Activated CD4-positive, alpha-beta T cell treated with anti-CD3 and anti-CD28 coated beads, Interleukin-2, amount 10 ng/mL, durations not matched to agents 24 days and 14 days (primary cell): ENCODE measurements around the gene PLEKHN1. TPM values are rescaled to one million over a fixed set of nuclear protein-coding genes. Genes with fewer than 3 reads are reported as not detected.

Source experiments
- DNase-seq: peaks from one replicate; pipeline ENCODE4 v3.0.0; 2022
- H3K27ac Mint-ChIP-seq: one replicate; pipeline ENCODE4 v1.8.0; 2022; ENCODE audit warnings: mild to moderate bottlenecking, mixed read lengths
- H3K27me3 Mint-ChIP-seq: one replicate; pipeline ENCODE4 v1.8.0; 2022; ENCODE audit warnings: mixed read lengths
- H3K36me3 Mint-ChIP-seq: one replicate; pipeline ENCODE4 v1.8.0; 2022; ENCODE audit warnings: low read depth, mild to moderate bottlenecking, mixed read lengths
- H3K4me1 Mint-ChIP-seq: one replicate; pipeline ENCODE4 v1.8.0; 2021; ENCODE audit warnings: mixed read lengths
- H3K4me3 Mint-ChIP-seq: one replicate; pipeline ENCODE4 v1.8.0; 2022; ENCODE audit warnings: mild to moderate bottlenecking, moderate library complexity, mixed read lengths
- H3K9me3 Mint-ChIP-seq: one replicate; pipeline ENCODE4 v1.8.0; 2021; ENCODE audit warnings: mixed read lengths
- intact Hi-C: fragments of 100-400 bp; cut with micrococcal nuclease; formaldehyde crosslinking; loops from one replicate; pipeline ENCODE4 v1.15.1; 2023
- total RNA-seq: library from RNA; stranded (reverse); gene quantifications from 2 replicates; pipeline ENCODE4 v1.2.3, GENCODE V29; 2022

Gene PLEKHN1
- total RNA-seq, 1 donor from 2014 or later = 2.8 TPM

DNA sequence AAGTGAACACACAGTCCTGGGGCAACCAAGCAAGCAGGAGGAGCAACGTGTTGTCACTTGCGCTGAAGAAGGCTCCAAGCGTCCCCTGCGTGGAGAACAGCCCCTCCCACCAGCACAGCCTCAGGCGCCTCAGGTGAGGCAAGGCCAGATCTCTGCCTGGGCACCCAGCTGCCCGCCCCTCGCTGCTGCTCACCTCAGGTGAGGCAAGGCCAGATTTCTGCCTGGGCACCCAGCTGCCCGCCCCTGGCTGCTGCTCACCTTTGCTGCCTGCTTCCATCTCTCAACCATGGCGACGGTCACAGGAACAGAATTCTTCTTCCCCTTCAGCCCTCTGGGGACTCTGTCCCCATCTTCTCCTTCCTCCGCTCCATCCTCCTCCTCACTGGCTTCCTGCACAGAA, 9.6 kb upstream of the PLEKHN1 start:
- peaks cover 42% of the 10 kb centered on the region for H3K36me3 Mint-ChIP-seq

DNA sequence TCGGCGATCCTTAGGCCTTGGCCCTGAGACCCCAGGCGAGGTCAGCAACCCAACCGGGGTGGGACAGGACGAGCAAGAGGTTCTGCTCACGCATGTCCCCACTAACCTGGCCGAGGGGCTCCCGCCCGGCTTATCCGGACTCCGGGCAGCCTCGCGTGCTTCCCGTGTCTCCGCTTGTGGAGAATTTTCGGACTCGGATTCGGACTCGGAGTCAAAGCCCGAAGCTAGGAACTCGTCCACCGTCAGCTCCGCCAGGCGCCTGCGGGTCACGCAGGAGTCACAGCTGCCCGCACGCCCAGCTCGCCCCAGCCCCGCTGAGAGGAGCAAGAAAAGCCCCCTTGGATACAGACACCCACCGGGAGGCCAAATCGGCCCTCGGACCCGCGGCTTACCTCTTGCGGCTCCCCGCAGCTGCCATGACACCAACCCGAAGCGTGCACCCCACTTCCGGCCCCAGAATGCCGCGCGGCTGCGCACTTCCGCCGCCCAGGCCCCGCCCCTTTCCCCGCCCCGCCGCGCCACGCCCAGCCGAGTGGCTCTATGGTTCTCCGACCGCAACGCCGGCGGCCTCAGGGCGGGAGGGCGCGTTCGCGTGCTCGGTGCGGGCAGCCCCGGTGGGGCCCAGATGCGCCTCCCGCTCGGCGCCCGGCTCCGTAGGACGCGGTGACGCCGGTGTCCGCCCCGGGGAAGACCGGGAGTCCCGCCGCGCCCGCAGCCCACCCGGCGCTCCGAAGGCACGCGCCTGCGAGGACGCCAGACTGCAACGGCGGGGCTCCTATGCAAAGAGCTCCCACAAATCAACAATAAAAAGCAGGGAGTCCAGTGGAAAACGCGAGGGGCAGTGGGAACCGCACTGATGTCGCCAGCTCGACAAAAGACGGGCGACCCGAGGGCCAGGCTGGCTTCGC, 7.2 kb upstream of the PLEKHN1 start, which contains the start of gene NOC2L:
Gene NOC2L, minus strand, starts transcription at position 434 of the 908 bp plus-strand sequence. Its CDS starts 16 bp downstream, at position 418.
- no peaks in the 10 kb centered on the region for H3K9me3 Mint-ChIP-seq
- H3K36me3 Mint-ChIP-seq = peaks cover 41% of the 10 kb centered on the region
- peak within 1 kb of the TSS; percentile 83 for H3K27ac Mint-ChIP-seq
- intact Hi-C loops = loop anchor here (1.0 kb wide), 1 partner anchor 8 kb away; no protein-coding TSS in a partner anchor
- peak within 1 kb of the TSS; percentile 99 for H3K4me3 Mint-ChIP-seq
- no peaks in the 10 kb centered on the region for H3K27me3 Mint-ChIP-seq
- DNase-seq = peak; percentile 97
- H3K4me1 Mint-ChIP-seq = peaks cover 19% of the 10 kb centered on the region

More for the DNA sequence above, 9.6 kb upstream of the PLEKHN1 start:
- DNase-seq = no peak
- Mint-ChIP-seq H3K27ac (no peak overlapping the region), H3K4me1 (peaks cover 16% of the 10 kb centered on the region), H3K27me3 (no peaks in the 10 kb centered on the region), H3K9me3 (no peaks in the 10 kb centered on the region), H3K4me3 (no peak overlapping the region)
- intact Hi-C loops = no loop called here

DNA sequence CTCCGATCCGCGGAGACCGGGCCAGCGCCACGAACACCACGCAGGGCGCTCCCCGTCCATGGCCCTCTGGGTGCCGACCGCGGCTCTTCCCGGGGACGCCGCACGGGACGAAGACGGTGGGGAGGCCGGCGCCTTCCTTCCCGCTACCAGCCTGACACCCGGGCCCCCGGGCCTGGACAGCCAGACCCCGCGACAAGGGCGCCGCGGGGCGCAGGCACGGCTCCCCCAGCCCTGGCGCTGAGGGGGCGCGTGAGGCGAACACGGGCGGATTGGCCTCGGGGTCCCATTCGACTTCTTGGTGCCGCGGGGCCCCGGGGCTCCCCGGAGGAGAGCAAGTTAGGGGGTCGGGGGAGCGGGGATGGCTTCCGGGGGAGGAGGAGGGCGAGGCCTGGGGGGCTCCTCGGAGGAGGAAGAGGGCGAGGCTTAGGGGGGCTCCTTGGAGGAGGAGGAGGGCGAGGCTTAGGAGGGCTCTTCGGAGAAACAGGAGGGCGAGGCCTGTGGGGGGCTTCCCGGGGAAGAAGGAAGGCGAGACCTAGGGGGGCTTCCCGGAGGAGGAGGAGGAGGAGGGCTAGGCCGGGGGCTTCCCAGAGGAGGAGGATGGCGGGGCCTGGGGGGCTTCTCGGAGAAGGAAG, 6.4 kb upstream of the PLEKHN1 start:
- intact Hi-C loops = loop anchor here (1.0 kb wide), 1 partner anchor 7 kb away; no protein-coding TSS in a partner anchor
- H3K9me3 Mint-ChIP-seq = no peaks in the 10 kb centered on the region
- H3K4me3 Mint-ChIP-seq = peak overlapping the region; percentile 99
- peak overlapping the region; percentile 65 for H3K27ac Mint-ChIP-seq
- peaks cover 35% of the 10 kb centered on the region for H3K36me3 Mint-ChIP-seq
- no peak for DNase-seq
- H3K27me3 Mint-ChIP-seq = no peaks in the 10 kb centered on the region
- peaks cover 19% of the 10 kb centered on the region for H3K4me1 Mint-ChIP-seq

DNA sequence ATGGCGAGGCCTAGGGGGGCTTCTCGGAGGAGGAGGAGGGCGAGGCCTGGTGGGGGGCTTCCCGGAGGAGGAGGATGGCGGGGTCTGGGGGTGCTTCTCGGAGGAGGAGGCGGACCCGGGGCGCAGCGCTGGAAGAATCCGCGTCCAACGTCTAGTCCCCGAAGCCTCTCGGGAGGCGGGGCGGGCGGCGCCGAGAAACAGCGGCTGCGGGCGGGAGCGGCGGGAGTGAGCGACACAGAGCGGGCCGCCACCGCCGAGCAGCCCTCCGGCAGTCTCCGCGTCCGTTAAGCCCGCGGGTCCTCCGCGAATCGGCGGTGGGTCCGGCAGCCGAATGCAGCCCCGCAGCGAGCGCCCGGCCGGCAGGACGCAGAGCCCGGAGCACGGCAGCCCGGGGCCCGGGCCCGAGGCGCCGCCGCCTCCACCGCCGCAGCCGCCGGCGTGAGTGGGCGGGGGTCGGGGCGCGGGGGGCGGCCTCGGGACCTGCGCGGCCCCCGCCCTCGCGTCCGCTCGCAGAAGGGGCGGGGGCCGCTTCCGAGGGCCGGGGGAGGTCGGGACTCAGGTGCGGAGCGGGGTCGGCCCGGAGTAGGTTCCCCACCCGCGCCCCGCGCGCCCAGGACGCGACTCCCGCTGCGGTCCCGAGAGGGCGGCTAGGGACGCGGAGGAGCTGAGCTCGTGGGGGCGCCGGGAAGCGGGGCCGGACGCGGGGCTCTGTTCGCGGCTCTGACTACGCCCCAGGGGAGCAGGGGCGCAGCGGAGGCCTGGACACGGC, 5.7 kb upstream of the PLEKHN1 start, which contains the start of gene KLHL17:
Gene KLHL17, plus strand, starts transcription at position 222 of the 769 bp plus-strand sequence. Its CDS starts 110 bp downstream, at position 332.
- H3K27ac Mint-ChIP-seq = peak within 1 kb of the TSS; percentile 65

DNA sequence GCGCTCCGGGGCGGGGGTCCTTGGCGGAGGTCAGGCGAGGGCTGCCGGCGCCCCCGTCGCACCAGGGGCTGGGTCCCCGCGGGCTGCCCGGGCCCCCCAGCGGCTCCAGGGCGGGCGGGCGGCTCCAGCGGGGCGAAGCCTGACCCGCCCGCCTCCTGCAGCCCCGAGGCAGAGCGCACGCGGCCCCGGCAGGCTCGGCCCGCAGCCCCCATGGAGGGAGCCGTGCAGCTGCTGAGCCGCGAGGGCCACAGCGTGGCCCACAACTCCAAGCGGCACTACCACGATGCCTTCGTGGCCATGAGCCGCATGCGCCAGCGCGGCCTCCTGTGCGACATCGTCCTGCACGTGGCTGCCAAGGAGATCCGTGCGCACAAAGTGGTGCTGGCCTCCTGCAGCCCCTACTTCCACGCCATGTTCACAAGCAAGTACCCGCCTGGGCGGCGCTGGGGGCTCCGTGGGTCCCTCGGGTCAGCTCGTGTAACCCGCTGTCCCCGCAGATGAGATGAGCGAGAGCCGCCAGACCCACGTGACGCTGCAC, 5.1 kb upstream of the PLEKHN1 start:
- Mint-ChIP-seq H3K4me3 (peak overlapping the region; percentile 69), H3K27me3 (no peaks in the 10 kb centered on the region), H3K36me3 (peaks cover 27% of the 10 kb centered on the region), H3K4me1 (peaks cover 17% of the 10 kb centered on the region), H3K9me3 (no peaks in the 10 kb centered on the region), H3K27ac (no peak overlapping the region)
- DNase-seq = peak; percentile 65
- intact Hi-C loops = no loop called here

More for the DNA sequence above, 5.7 kb upstream of the PLEKHN1 start, which contains the start of gene KLHL17:
- Mint-ChIP-seq H3K36me3 (peaks cover 31% of the 10 kb centered on the region), H3K4me3 (peak within 1 kb of the TSS; percentile 99), H3K27me3 (no peaks in the 10 kb centered on the region), H3K9me3 (no peaks in the 10 kb centered on the region), H3K4me1 (peaks cover 15% of the 10 kb centered on the region)
- intact Hi-C loops = no loop called here
- peak; percentile 95 for DNase-seq

DNA sequence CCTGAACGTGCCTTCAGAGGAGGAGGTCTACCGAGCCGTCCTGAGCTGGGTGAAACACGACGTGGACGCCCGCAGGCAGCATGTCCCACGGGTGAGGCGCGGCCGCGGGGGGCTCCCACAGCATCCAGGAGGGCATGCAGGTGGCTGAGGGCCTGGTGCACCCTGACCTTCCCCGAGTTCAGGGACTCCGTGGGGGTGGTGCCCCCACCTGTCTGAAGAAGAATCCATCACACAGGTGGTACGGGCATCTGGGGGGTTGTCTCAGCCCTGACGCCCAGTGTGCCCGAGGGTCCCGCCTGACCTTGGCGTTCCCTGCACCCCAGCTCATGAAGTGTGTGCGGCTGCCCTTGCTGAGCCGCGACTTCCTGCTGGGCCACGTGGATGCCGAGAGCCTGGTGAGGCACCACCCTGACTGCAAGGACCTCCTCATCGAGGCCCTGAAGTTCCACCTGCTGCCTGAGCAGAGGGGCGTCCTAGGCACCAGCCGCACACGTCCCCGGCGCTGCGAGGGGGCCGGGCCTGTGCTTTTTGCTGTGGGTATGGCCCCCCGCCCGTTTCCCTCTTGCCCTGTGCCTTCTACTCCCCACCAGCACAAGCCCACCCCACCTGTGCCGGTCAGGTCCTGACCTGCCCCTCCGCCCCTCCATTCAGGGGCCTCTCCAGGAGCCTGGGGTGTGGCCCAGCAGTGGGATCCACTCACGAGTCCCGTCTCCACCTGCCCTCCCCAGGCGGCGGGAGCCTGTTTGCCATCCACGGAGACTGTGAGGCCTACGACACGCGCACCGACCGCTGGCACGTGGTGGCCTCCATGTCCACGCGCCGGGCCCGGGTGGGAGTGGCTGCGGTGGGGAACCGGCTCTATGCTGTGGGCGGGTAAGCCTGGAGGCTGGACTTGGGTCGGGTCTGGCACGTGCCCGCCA, 3.6 kb upstream of the PLEKHN1 start:
- peak overlapping the region; percentile 69 for H3K4me3 Mint-ChIP-seq
- H3K4me1 Mint-ChIP-seq = peaks cover 13% of the 10 kb centered on the region
- H3K27me3 Mint-ChIP-seq = no peaks in the 10 kb centered on the region
- no peak for DNase-seq
- H3K36me3 Mint-ChIP-seq = peaks cover 21% of the 10 kb centered on the region
- intact Hi-C loops = no loop called here
- no peak overlapping the region for H3K27ac Mint-ChIP-seq
- H3K9me3 Mint-ChIP-seq = no peaks in the 10 kb centered on the region

DNA sequence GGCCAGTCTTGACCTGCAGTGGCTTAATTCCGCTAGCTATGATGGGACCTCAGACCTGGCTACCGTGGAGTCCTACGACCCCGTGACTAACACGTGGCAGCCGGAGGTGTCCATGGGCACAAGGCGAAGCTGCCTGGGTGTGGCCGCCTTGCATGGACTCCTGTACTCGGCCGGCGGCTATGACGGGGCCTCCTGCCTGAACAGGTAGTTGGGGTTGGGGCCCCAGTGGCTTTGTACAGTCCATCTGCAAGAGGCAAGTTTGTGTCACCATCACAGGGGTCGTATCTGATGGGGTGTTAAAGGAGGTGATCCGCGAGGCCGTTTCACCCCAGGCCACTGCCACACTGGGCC, 3.0 kb upstream of the PLEKHN1 start:
- no peak overlapping the region for H3K4me3 Mint-ChIP-seq
- no peaks in the 10 kb centered on the region for H3K9me3 Mint-ChIP-seq
- no peak overlapping the region for H3K27ac Mint-ChIP-seq
- H3K36me3 Mint-ChIP-seq = peaks cover 19% of the 10 kb centered on the region
- intact Hi-C loops = no loop called here
- no peak for DNase-seq
- H3K27me3 Mint-ChIP-seq = peaks cover under 1% of the 10 kb centered on the region
- peaks cover 10% of the 10 kb centered on the region for H3K4me1 Mint-ChIP-seq

DNA sequence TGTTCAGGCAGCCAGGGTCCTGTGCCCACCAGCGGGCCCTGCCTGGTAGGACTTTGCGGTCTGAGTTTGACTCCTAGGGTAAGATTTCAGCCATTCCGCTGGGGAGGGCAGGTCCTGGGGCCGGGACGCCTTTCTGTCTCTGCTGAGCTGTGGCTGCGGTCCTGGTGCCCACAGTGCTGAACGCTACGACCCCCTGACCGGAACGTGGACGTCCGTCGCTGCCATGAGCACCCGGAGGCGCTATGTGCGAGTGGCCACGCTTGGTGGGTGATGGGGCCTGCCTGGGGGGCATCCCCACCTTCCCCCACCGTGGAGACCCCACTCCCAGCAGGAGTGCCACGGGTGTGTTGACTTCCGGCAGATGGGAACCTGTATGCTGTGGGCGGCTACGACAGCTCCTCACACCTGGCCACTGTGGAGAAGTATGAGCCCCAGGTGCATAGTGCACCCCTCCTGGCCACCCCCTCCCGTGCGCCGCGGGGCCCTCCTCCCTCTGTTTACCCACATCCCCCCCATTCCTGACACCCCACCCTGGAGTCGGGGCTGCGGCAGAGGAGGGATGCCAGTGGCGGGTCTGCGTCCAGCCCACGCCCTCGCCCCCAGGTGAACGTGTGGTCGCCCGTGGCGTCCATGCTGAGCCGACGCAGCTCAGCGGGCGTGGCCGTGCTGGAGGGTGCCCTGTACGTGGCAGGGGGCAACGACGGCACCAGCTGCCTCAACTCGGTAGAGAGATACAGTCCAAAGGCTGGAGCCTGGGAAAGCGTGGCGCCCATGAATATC, 2.3 kb upstream of the PLEKHN1 start:
- no peaks in the 10 kb centered on the region for H3K9me3 Mint-ChIP-seq
- H3K27ac Mint-ChIP-seq = no peak overlapping the region
- peaks cover 10% of the 10 kb centered on the region for H3K4me1 Mint-ChIP-seq
- no peak for DNase-seq
- peaks cover 7% of the 10 kb centered on the region for H3K27me3 Mint-ChIP-seq
- peaks cover 16% of the 10 kb centered on the region for H3K36me3 Mint-ChIP-seq
- peak overlapping the region; percentile 7 for H3K4me3 Mint-ChIP-seq
- intact Hi-C loops = no loop called here

DNA sequence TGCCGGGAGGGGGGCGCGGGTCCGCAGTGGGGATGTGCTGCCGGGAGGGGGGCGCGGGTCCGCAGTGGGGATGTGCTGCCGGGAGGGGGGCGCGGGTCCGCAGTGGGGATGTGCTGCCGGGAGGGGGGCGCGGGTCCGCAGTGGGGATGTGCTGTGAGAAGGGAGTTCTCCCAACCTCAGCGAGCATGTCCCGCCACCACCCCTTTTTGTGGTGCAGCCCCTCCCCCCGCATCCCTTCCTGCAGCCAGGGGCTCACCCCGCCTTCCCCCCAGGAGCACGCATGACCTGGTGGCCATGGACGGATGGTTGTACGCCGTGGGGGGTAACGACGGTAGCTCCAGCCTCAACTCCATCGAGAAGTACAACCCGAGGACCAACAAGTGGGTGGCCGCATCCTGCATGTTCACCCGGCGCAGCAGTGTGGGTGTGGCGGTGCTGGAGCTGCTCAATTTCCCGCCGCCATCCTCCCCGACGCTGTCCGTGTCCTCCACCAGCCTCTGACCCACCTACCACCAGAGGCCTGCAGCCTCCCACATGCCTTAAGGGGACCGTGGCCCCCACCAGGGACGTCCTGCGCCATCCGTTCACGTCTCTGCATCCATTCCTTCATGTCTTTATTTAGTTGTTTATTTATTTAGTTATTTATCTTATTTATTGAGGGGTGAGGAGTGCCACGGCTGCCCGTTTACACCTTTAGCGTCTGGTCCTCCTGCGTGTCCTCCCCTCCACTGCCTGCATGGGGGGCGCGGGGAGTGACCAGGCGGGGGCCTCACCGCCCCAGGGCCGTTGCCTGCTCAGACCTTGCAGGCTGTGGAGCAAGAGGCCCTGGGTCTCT, 1.4 kb upstream of the PLEKHN1 start:
- Mint-ChIP-seq H3K9me3 (no peaks in the 10 kb centered on the region), H3K27ac (no peak overlapping the region), H3K4me1 (peaks cover 7% of the 10 kb centered on the region), H3K36me3 (peaks cover 15% of the 10 kb centered on the region), H3K4me3 (peak overlapping the region; percentile 63), H3K27me3 (peaks cover 10% of the 10 kb centered on the region)
- no peak for DNase-seq
- intact Hi-C loops = no loop called here

DNA sequence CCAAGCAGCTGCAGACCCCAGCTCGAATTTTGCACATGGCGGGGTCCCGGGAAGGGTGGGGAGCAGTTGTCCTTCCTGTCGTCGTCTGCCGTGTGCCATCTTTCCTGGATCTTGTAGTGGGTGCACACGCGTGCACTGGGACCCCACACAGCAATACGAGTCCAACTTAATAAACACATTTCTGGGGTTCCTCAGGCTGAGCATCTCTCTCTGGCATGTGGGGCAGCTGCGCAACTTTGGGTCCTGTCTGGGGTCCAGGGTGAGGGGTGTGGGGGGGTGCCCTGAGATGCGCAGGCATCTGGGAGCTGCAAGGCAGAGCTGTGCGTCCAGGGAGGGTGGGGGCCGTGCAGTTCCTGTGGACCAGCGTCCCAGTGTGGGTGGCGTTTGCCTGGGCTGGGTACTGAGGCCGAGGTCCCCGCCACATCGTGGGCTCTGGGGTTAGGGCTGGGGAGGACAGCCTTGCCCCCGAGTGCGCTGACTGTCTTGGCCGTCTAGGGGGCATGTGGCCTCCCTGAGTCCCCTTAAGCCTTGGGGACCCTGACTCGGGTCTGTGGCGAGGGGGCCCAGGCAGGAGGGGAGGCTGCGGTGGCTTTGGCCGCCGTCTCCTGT, 652 bp upstream of the PLEKHN1 start:
- H3K9me3 Mint-ChIP-seq = no peaks in the 10 kb centered on the region
- H3K36me3 Mint-ChIP-seq = peaks cover 15% of the 10 kb centered on the region
- H3K4me1 Mint-ChIP-seq = peaks cover 7% of the 10 kb centered on the region
- intact Hi-C loops = no loop called here
- peaks cover 10% of the 10 kb centered on the region for H3K27me3 Mint-ChIP-seq
- H3K27ac Mint-ChIP-seq = peak overlapping the region; percentile 53
- no peak for DNase-seq
- peak overlapping the region; percentile 63 for H3K4me3 Mint-ChIP-seq

DNA sequence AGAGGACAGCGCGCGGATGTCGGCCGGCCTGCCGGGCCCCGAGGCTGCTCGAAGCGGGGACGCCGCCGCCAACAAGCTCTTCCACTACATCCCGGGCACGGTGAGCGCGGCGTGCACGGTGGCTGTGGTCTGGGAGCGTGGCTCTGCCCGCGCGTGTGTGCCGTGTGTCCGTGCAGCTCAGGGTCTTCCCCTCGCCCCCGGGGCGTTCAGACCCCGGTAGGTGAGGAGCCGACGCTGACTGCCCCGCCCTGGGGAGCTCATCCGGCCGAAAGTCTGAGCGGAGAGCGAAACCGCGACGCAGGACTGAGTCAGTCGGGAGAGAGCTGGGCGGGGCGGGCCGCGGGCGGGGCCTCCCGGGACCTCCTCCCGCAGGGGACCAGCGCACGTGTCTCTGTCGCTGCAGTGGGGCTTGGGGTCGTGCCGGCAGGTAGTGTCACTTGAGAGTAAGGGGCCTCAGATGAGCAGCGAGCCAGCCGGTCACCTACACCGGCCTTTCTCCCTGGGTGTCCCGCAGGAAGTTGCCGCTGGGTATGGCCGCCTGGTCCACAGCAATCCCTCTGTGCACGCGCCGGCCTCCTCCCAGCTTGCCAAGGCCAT, 520 bp downstream of the PLEKHN1 start:
- Mint-ChIP-seq H3K36me3 (peaks cover 14% of the 10 kb centered on the region), H3K27me3 (peaks cover 10% of the 10 kb centered on the region), H3K27ac (peak overlapping the region; percentile 85), H3K4me1 (peaks cover 7% of the 10 kb centered on the region), H3K4me3 (peak overlapping the region; percentile 86), H3K9me3 (no peaks in the 10 kb centered on the region)
- peak; percentile 93 for DNase-seq
- intact Hi-C loops = loop anchor here (1.0 kb wide), 1 partner anchor 8 kb away; the partner anchor contains the start of gene NOC2L
